Endothelial cell of umbilical vein (primary cell): ENCODE measurements around the gene CUL7. TPM values are rescaled to one million over a fixed set of nuclear protein-coding genes. Genes with fewer than 3 reads are reported as not detected.

Experiments
- BruUV-seq: library from RNA; stranded (reverse); fragments of 400-500 nt; replicated peaks from 2 replicates; lab custom pipeline; 2021; lab: Mats Ljungman, UMichigan
- CTCF ChIA-PET: fragments of 300-600, 350-600 bp; sonication (Branson Sonifier 250); formaldehyde crosslinking; loops from one replicate; lab custom pipeline; 2021; ENCODE audit warnings: antibody characterized with exemption, inconsistent platforms; lab: Charles Lee
- POLR2A ChIA-PET: fragments of 300-600, 350-600 bp; sonication (Branson Sonifier 250); formaldehyde crosslinking; loops from one replicate; lab custom pipeline; 2021; ENCODE audit warnings: antibody characterized with exemption, inconsistent platforms; lab: Charles Lee
- DNase-seq: peaks from one replicate; pipeline ENCODE4 v3.0.0-alpha.2; 2011; ENCODE audit warnings: low read depth, low spot score
- FAIRE-seq: peaks from 2 replicates; lab custom pipeline; 2011; peaks lifted over from hg19 to GRCh38; lab: Jason Lieb, UNC
- H2AFZ ChIP-seq: 2 replicates; pipeline ENCODE4 v1.6.0; 2012; ENCODE audit warnings: low read depth, low read length, control low read depth, inconsistent platforms
- H3K27ac ChIP-seq: 2 replicates; pipeline ENCODE4 v1.5.1; 2011; ENCODE audit warnings: low read depth, mild to moderate bottlenecking, control low read depth, low read length, moderate library complexity; ENCODE audit not compliant: insufficient read depth
- H3K27me3 ChIP-seq, 2 experiments: 2 replicates each; pipeline versions ENCODE4 v1.6.0 to v1.6.1; 2011; ENCODE audit warnings: low read length in 2 of 2, mixed read lengths in 1 of 2; ENCODE audit not compliant: control insufficient read depth in 2 of 2, insufficient read depth in 2 of 2
- H3K36me3 ChIP-seq, 2 experiments: 2 replicates in 1 of 2; 3 replicates in 1 of 2; pipeline ENCODE4 v1.5.1; 2011; ENCODE audit warnings: low read length in 2 of 2, mild to moderate bottlenecking in 1 of 2, moderate library complexity in 1 of 2; ENCODE audit not compliant: control insufficient read depth in 2 of 2, insufficient read depth in 2 of 2; ENCODE audit errors: extremely low read depth in 1 of 2
- H3K4me1 ChIP-seq: 3 replicates; pipeline ENCODE4 v1.5.1; 2011; ENCODE audit warnings: mild to moderate bottlenecking, low read length; ENCODE audit not compliant: control insufficient read depth, insufficient read depth; ENCODE audit errors: extremely low read depth
- H3K4me2 ChIP-seq: 2 replicates; pipeline ENCODE4 v1.6.1; 2011; ENCODE audit warnings: low read length, control low read depth, mixed read lengths; ENCODE audit not compliant: insufficient read depth
- H3K4me3 ChIP-seq, 3 experiments: fragments of 200-600 bp in 1 of 3; sonication (generic), shearing (Covaris generic) in 1 of 3; replicated peaks in 1 of 3; 2 replicates each; pipeline ENCODE4 v1.5.1; 2011 to 2016; ENCODE audit warnings: control low read depth in 3 of 3, low read length in 3 of 3, mild to moderate bottlenecking in 2 of 3, inconsistent platforms in 1 of 3, low read depth in 1 of 3, moderate library complexity in 1 of 3; ENCODE audit not compliant: insufficient read depth in 1 of 3
- H3K79me2 ChIP-seq: 2 replicates; pipeline ENCODE4 v1.6.0; 2012; ENCODE audit warnings: low read length, inconsistent platforms; ENCODE audit not compliant: control insufficient read depth, insufficient read depth
- H3K9ac ChIP-seq: replicated peaks from 2 replicates; pipeline ENCODE3; 2011; ENCODE audit warnings: low read length, control low read depth; ENCODE audit not compliant: insufficient read depth; ENCODE audit errors: extremely low read depth
- H3K9me1 ChIP-seq: replicated peaks from 3 replicates; pipeline ENCODE4 v1.6.0; 2011; ENCODE audit warnings: mild to moderate bottlenecking, low read length; ENCODE audit not compliant: control insufficient read depth, insufficient read depth; ENCODE audit errors: extremely low read depth
- H3K9me3 ChIP-seq: replicated peaks from 2 replicates; pipeline ENCODE4 v1.5.1; 2012; ENCODE audit warnings: low read length, inconsistent platforms; ENCODE audit not compliant: control insufficient read depth, insufficient read depth
- H4K20me1 ChIP-seq: replicated peaks from 2 replicates; pipeline ENCODE3; 2011; ENCODE audit warnings: mild to moderate bottlenecking, low read length; ENCODE audit not compliant: control insufficient read depth, insufficient read depth; ENCODE audit errors: extremely low read depth
- CTCF ChIP-seq, 2 donors: IDR thresholded peaks; 1 replicate in 1 of 2; 2 replicates in 1 of 2; pipeline ENCODE4 v1.5.1; 2011; ENCODE audit warnings: low read length in 2 of 2, mild to moderate bottlenecking in 2 of 2, moderate library complexity in 2 of 2, control low read depth in 1 of 2, inconsistent platforms in 1 of 2, low read depth in 1 of 2; ENCODE audit not compliant: insufficient read depth in 1 of 2; ENCODE audit errors: extremely low read depth in 1 of 2
- EZH2 ChIP-seq: IDR thresholded peaks from 2 replicates; pipeline ENCODE4 v1.6.1; 2012; ENCODE audit warnings: borderline replicate concordance, low read depth, mild to moderate bottlenecking, moderate library complexity, low read length, inconsistent platforms; ENCODE audit not compliant: severe bottlenecking
- FOS ChIP-seq: IDR thresholded peaks from 2 replicates; pipeline ENCODE4 v1.6.1; 2011; ENCODE audit warnings: mild to moderate bottlenecking, low read length, moderate library complexity, borderline replicate concordance; ENCODE audit not compliant: insufficient read depth
- GATA2 ChIP-seq: IDR thresholded peaks from 2 replicates; pipeline ENCODE4 v1.7.0; 2011; ENCODE audit warnings: low read depth, mild to moderate bottlenecking, moderate library complexity, mixed read lengths, low read length; ENCODE audit not compliant: insufficient read length, insufficient read depth
- MAX ChIP-seq: IDR thresholded peaks from 2 replicates; pipeline ENCODE4 v1.6.1; 2011; ENCODE audit not compliant: insufficient read depth, insufficient read length
- MYC ChIP-seq: IDR thresholded peaks from one replicate; pipeline ENCODE4 v1.6.1; 2011; ENCODE audit warnings: mild to moderate bottlenecking, low read depth, low read length
- POLR2A ChIP-seq: IDR thresholded peaks from 2 replicates; pipeline ENCODE4 v1.6.1; 2012; ENCODE audit warnings: low read depth, mild to moderate bottlenecking, control low read depth, low read length
- POLR2AphosphoS5 ChIP-seq: IDR thresholded peaks from 2 replicates; pipeline ENCODE4 v1.6.1; 2012; ENCODE audit warnings: low read depth, mild to moderate bottlenecking, control low read depth, low read length, moderate library complexity; ENCODE audit not compliant: insufficient read depth
- dilution Hi-C: fragments of 300-500 bp; cut with MboI; formaldehyde crosslinking; loops from one replicate; pipeline ENCODE4 v1.15.0; 2019; ENCODE audit warnings: low sequenced_read_pairs; ENCODE audit not compliant: extremely low pct_ligation_motif_present
- intact Hi-C: fragments of 100-400 bp; cut with micrococcal nuclease; formaldehyde crosslinking; loops from one replicate; pipeline ENCODE4 v1.10.0; 2022
- polyA plus RNA-seq, 4 experiments: library from polyadenylated mRNA; depleted of rRNA in 3 of 4; stranded (reverse) in 3 of 4; unstranded in 1 of 4; fragments of >200 nt; gene quantifications; 2 replicates each; pipeline versions ENCODE4 v1.2.1 to v1.2.3, GENCODE V29; 2011 to 2012; ENCODE audit warnings: missing spikeins in 1 of 4
- total RNA-seq: library from RNA; stranded (reverse); gene quantifications from 2 replicates; pipeline ENCODE4 v1.2.3, GENCODE V29; 2021

CUL7 gene
- total and polyA plus RNA-seq, 2 donors (not counting 3 experiments of a cell fraction or from before 2014, with no cell fraction given), result 29.4 to 33.7 TPM

GRCh38 chr6:43011207-43011606 lies 42.4 kb downstream of the CUL7 start:
- ChIA-PET POLR2A (no interaction called here), CTCF (interaction anchor here (1.1 to 8.7 kb wide), 5 partner anchors 27 to 133 kb away, joined by 3 to 55 read pairs (median 5); partner anchors contain the start of gene PPP2R5D)
- H3K79me2 ChIP-seq, result peaks cover 25% of the 10 kb centered on the region
- TSS peak; percentile 13 for BruUV-seq
- peaks cover 16 to 33% of the 10 kb centered on the region in 2 experiments for H3K36me3 ChIP-seq
- H3K9me3 ChIP-seq, result no peaks in the 10 kb centered on the region
- no peaks in the 10 kb centered on the region for H4K20me1 ChIP-seq
- dilution Hi-C loops (no loop called here), intact Hi-C loops (loop anchor here (5.0 kb wide), 1 partner anchor 49 kb away; the partner anchor contains the start of gene GNMT)
- H3K9ac ChIP-seq, result no peak overlapping the region
- TF ChIP-seq POLR2AphosphoS5, result no peak
- no peaks in the 10 kb centered on the region for H3K27me3 ChIP-seq
- FAIRE-seq, result no peak
- no peak overlapping the region for H2AFZ ChIP-seq
- DNase-seq, result no peak
- H3K4me3 ChIP-seq, result no peak overlapping the region
- no peaks in the 10 kb centered on the region for H3K9me1 ChIP-seq
- peaks cover 17% of the 10 kb centered on the region for H3K4me1 ChIP-seq
- H3K4me2 ChIP-seq, result no peak overlapping the region
- no peak overlapping the region for H3K27ac ChIP-seq

- TF ChIP-seq EZH2 (no peak), GATA2 (no peak), CTCF (IDR thresholded peaks at IDR 0.05; ENCODE audit: extremely low read depth in 1 of 2, insufficient read depth in 1 of 2, low read depth in 1 of 2, low read length in 2 of 2) (peak; percentile 49 to 60), MAX (no peak), POLR2A (no peak), MYC (no peak), FOS (no peak)
- dilution Hi-C loops, result no loop called here
- Histone ChIP-seq H4K20me1 (no peaks in the 10 kb centered on the region), H2AFZ (no peak overlapping the region), H3K4me1 (peaks cover 12% of the 10 kb centered on the region), H3K27me3 (no peaks in the 10 kb centered on the region), H3K4me2 (no peak overlapping the region), H3K4me3 (no peak overlapping the region), H3K27ac (no peak overlapping the region), H3K9me1 (no peaks in the 10 kb centered on the region), H3K9me3 (no peaks in the 10 kb centered on the region), H3K36me3 (peaks cover 16 to 33% of the 10 kb centered on the region in 2 experiments), H3K9ac (no peak overlapping the region), H3K79me2 (peaks cover 8% of the 10 kb centered on the region)
- ChIA-PET CTCF (interaction anchor here (0.8 to 8.7 kb wide), 3 partner anchors 13 to 135 kb away, joined by 3 to 55 read pairs (median 3); no protein-coding TSS in a partner anchor), POLR2A (no interaction called here)
- FAIRE-seq (peak; percentile 56), DNase-seq (peak; percentile 49)
- intact Hi-C loops, result loop anchor here (1.0 to 5.0 kb wide), 3 partner anchors 108 to 134 kb away; no protein-coding TSS in a partner anchor
- no TSS peak for BruUV-seq
These were observed 44.5 kb downstream of the CUL7 start for GRCh38 chr6:43009124-43009523.
